Trophoblast cell (in vitro differentiated cells and primary cell): ENCODE measurements around the gene C13orf42.

ENCODE experiments used
- DNase-seq, 2 donors: peaks; one replicate each; pipeline ENCODE4 v3.0.0-alpha.2; 2016
- H2AFZ ChIP-seq: 2 replicates; pipeline ENCODE4 v1.6.1; 2013; ENCODE audit warnings: low read length, moderate library complexity, mild to moderate bottlenecking; ENCODE audit not compliant: insufficient read depth, poor library complexity
- H2AK5ac ChIP-seq: 2 replicates; pipeline ENCODE4 v1.6.1; 2013; ENCODE audit warnings: mild to moderate bottlenecking, low read length
- H2BK120ac ChIP-seq: 2 replicates; pipeline ENCODE4 v1.6.1; 2013; ENCODE audit warnings: low read length, mild to moderate bottlenecking, moderate library complexity; ENCODE audit not compliant: insufficient read depth, poor library complexity
- H2BK12ac ChIP-seq: 2 replicates; pipeline ENCODE4 v1.6.1; 2013; ENCODE audit warnings: mild to moderate bottlenecking, low read length, moderate library complexity
- H2BK5ac ChIP-seq: 2 replicates; pipeline ENCODE4 v1.6.1; 2013; ENCODE audit warnings: low read length, low read depth, moderate library complexity, mild to moderate bottlenecking; ENCODE audit not compliant: poor library complexity
- H3K14ac ChIP-seq: 2 replicates; pipeline ENCODE4 v1.6.1; 2013; ENCODE audit warnings: mild to moderate bottlenecking, low read length
- H3K18ac ChIP-seq: 2 replicates; pipeline ENCODE4 v1.6.1; 2013; ENCODE audit warnings: mild to moderate bottlenecking, low read length
- H3K23ac ChIP-seq: 2 replicates; pipeline ENCODE4 v1.6.1; 2013; ENCODE audit warnings: low read length
- H3K27ac ChIP-seq: 2 replicates; pipeline ENCODE4 v1.5.1; 2013; ENCODE audit warnings: low read depth, mild to moderate bottlenecking, inconsistent platforms, low read length, moderate library complexity
- H3K27me3 ChIP-seq: 2 replicates; pipeline ENCODE4 v1.6.1; 2013; ENCODE audit warnings: inconsistent platforms, mild to moderate bottlenecking, low read length, moderate library complexity; ENCODE audit not compliant: insufficient read depth
- H3K36me3 ChIP-seq, 2 experiments: 1 replicate in 1 of 2; 2 replicates in 1 of 2; pipeline ENCODE4 v1.6.1; 2013; ENCODE audit warnings: low read length in 2 of 2, mild to moderate bottlenecking in 2 of 2, moderate library complexity in 1 of 2; ENCODE audit not compliant: insufficient read depth in 2 of 2, control insufficient read depth in 1 of 2
- H3K4ac ChIP-seq: 2 replicates; pipeline ENCODE4 v1.6.1; 2013; ENCODE audit warnings: low read depth, mild to moderate bottlenecking, low read length, moderate library complexity
- H3K4me1 ChIP-seq, 2 experiments: 1 replicate in 1 of 2; 2 replicates in 1 of 2; pipeline ENCODE4 v1.6.1; 2013; ENCODE audit warnings: low read length in 2 of 2, mild to moderate bottlenecking in 2 of 2, moderate library complexity in 1 of 2; ENCODE audit not compliant: insufficient read depth in 2 of 2, control insufficient read depth in 1 of 2
- H3K4me2 ChIP-seq: 2 replicates; pipeline ENCODE4 v1.6.1; 2013; ENCODE audit warnings: inconsistent platforms, mild to moderate bottlenecking, low read length, moderate library complexity
- H3K4me3 ChIP-seq: 2 replicates; pipeline ENCODE4 v1.5.1; 2013; ENCODE audit warnings: mild to moderate bottlenecking, low read depth, low read length, inconsistent platforms
- H3K79me1 ChIP-seq: one replicate; pipeline ENCODE4 v1.6.1; 2013; ENCODE audit warnings: low read length
- H3K79me2 ChIP-seq: 2 replicates; pipeline ENCODE4 v1.6.1; 2013; ENCODE audit warnings: low read length, mild to moderate bottlenecking; ENCODE audit not compliant: control insufficient read depth, insufficient read depth, poor library complexity
- H3K9ac ChIP-seq: 2 replicates; pipeline ENCODE4 v1.6.1; 2013; ENCODE audit warnings: mild to moderate bottlenecking, low read length
- H3K9me3 ChIP-seq: 2 replicates; pipeline ENCODE4 v1.6.1; 2013; ENCODE audit warnings: low read depth, mild to moderate bottlenecking, control low read depth, inconsistent platforms, low read length; ENCODE audit not compliant: insufficient read depth
- H4K12ac ChIP-seq: 2 replicates; pipeline ENCODE4 v1.6.1; 2013; ENCODE audit warnings: low read depth, mild to moderate bottlenecking, low read length, moderate library complexity
- H4K8ac ChIP-seq: 2 replicates; pipeline ENCODE4 v1.6.1; 2013; ENCODE audit warnings: low read depth, mild to moderate bottlenecking, low read length, moderate library complexity
- H4K91ac ChIP-seq: one replicate; pipeline ENCODE4 v1.6.1; 2013; ENCODE audit warnings: low read depth, mild to moderate bottlenecking, low read length, moderate library complexity
- WGBS: extraction: QIAGEN DNeasy Blood & Tissue Kit; methylation state at CpG from one replicate; pipeline ENCODE4 v1.1.7; 2013; ENCODE audit warnings: missing lambda C conversion rate; ENCODE audit not compliant: insufficient read length, insufficient coverage; ENCODE audit errors: extremely low coverage; 5-methylcytosine and 5-hydroxymethylcytosine counted together

Gene C13orf42

DNA sequence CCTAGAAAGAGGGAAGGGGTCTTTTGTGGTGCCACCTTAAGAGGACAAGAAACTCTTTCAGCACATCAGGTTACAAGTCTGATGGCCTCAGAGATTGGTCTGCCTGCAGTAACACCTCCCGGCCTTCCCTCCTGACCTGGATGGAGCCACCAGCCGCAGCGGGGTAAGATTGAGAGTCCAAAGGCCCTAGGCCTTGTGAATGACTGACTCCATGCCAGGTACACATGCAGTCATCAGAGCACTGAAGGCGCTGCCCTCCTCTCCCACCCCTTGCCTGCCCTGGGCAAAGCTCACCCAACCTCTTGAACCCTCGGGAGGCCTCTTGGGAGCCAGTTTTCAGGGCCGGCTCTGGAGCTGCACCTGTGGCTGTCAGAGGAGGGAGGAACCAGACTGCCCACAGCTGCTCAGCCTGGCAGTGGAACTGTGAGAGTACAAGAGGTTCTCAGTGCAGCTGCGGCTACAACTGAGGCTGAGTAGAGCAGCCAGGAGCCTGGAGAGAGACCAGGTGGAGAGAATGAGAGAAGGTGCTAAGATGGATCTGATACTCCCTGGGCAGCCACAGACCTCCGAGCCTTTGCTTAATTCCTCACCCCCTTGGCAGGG is 23.8 kb upstream of the C13orf42 start:
- H3K9ac ChIP-seq: no peak overlapping the region
- H4K91ac ChIP-seq: no peak overlapping the region
- no peaks in the 10 kb centered on the region for H3K9me3 ChIP-seq
- no peak overlapping the region for H2BK120ac ChIP-seq
- no peak overlapping the region for H4K12ac ChIP-seq
- no peak overlapping the region for H3K27ac ChIP-seq
- H3K18ac ChIP-seq: no peak overlapping the region
- no peaks in the 10 kb centered on the region for H3K27me3 ChIP-seq
- H3K23ac ChIP-seq: no peak overlapping the region
- no peak overlapping the region for H2AK5ac ChIP-seq
- H2BK12ac ChIP-seq: no peak overlapping the region
- H3K79me1 ChIP-seq: no peaks in the 10 kb centered on the region
- H3K79me2 ChIP-seq: no peaks in the 10 kb centered on the region
- no peak overlapping the region for H3K4me2 ChIP-seq
- no peaks in the 10 kb centered on the region for H3K36me3 ChIP-seq
- no peak overlapping the region for H2AFZ ChIP-seq
- no peaks in the 10 kb centered on the region for H3K4me1 ChIP-seq
- no peak overlapping the region for H4K8ac ChIP-seq
- no peak overlapping the region for H3K14ac ChIP-seq
- no peak overlapping the region for H2BK5ac ChIP-seq
- DNase-seq: no peak
- WGBS: no CpG with 5 or more reads among the region's 8 CpGs
- no peak overlapping the region for H3K4ac ChIP-seq
- no peak overlapping the region for H3K4me3 ChIP-seq

DNA sequence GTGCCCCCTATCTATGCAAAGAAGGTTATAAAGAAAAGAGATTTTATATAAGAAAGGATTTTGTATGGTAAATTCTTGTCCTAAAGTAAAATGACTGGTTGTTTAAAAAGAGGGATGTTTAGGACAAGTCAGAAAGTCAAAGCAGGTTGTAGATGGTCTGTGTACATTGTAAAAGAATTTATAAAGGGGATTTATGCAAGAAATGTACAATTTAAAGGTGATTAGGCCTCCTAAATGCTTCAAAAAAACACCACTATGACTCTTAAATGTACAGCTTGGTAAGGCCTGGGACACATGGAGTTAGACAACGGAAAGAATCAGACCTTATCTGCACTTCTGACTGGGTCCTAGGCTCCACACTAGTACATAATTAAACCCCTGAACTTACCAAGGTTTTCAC is 19.3 kb upstream of the C13orf42 start:
- Histone ChIP-seq H2BK120ac (no peak overlapping the region), H3K4me3 (no peak overlapping the region), H3K23ac (no peak overlapping the region), H3K79me2 (no peaks in the 10 kb centered on the region), H3K9me3 (peaks cover 5% of the 10 kb centered on the region), H3K36me3 (no peaks in the 10 kb centered on the region), H4K8ac (no peak overlapping the region), H3K4me1 (no peaks in the 10 kb centered on the region), H3K14ac (no peak overlapping the region), H3K4ac (no peak overlapping the region), H2AK5ac (no peak overlapping the region), H3K18ac (no peak overlapping the region), H3K4me2 (no peak overlapping the region), H3K9ac (no peak overlapping the region), H2BK5ac (no peak overlapping the region), H3K27ac (no peak overlapping the region), H4K91ac (no peak overlapping the region), H2BK12ac (no peak overlapping the region), H3K79me1 (no peaks in the 10 kb centered on the region), H3K27me3 (no peaks in the 10 kb centered on the region), H2AFZ (no peak overlapping the region), H4K12ac (no peak overlapping the region)
- no peak for DNase-seq
- no CpG with 5 or more reads among the region's 1 CpG for WGBS

DNA sequence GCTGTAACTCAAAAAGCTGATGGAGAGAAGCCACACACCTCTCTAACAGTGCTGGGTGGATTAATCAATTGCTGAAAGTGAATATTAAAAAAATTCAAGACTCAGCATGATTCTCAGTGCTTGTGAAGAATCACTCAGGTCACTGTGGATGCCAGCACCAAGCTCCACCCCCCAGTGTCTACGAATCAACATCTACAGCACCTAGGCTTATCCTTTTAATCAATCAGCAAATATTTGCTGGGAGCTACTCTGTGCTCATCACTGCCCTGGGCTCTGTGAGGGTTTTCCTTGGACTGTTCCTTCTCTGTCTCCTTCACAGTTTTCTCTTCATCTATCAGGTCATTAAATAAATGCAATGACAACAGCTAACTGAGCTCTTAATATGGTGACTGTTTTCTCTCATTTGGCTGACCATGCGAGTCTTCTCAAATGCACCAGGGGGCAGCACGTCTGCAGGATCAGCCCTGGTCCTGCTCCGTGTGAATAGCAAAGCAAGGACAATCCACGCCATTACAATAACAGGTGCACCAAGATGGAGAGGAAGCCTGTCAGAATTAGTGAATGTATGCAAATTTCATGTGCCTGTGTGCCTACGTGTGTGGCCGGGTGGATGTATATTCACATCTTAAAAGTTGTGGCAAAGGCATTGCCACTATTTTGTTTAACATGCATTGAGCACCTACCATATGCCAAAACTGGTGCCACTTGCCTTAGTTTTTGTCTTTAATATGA is 14.6 kb upstream of the C13orf42 start:
- Histone ChIP-seq H4K91ac (no peak overlapping the region), H3K4me1 (no peaks in the 10 kb centered on the region), H3K18ac (no peak overlapping the region), H3K4me2 (no peak overlapping the region), H3K4me3 (no peak overlapping the region), H2BK120ac (no peak overlapping the region), H3K36me3 (no peaks in the 10 kb centered on the region), H3K4ac (no peak overlapping the region), H3K79me1 (no peaks in the 10 kb centered on the region), H3K14ac (no peak overlapping the region), H3K9ac (no peak overlapping the region), H4K12ac (no peak overlapping the region), H3K23ac (no peak overlapping the region), H3K27ac (no peak overlapping the region), H3K9me3 (peaks cover 5% of the 10 kb centered on the region), H2AFZ (no peak overlapping the region), H2BK5ac (no peak overlapping the region), H3K27me3 (no peaks in the 10 kb centered on the region), H4K8ac (no peak overlapping the region), H2AK5ac (no peak overlapping the region), H3K79me2 (no peaks in the 10 kb centered on the region), H2BK12ac (no peak overlapping the region)
- WGBS: no CpG with 5 or more reads among the region's 7 CpGs
- DNase-seq: peak; percentile 48 to 81

DNA sequence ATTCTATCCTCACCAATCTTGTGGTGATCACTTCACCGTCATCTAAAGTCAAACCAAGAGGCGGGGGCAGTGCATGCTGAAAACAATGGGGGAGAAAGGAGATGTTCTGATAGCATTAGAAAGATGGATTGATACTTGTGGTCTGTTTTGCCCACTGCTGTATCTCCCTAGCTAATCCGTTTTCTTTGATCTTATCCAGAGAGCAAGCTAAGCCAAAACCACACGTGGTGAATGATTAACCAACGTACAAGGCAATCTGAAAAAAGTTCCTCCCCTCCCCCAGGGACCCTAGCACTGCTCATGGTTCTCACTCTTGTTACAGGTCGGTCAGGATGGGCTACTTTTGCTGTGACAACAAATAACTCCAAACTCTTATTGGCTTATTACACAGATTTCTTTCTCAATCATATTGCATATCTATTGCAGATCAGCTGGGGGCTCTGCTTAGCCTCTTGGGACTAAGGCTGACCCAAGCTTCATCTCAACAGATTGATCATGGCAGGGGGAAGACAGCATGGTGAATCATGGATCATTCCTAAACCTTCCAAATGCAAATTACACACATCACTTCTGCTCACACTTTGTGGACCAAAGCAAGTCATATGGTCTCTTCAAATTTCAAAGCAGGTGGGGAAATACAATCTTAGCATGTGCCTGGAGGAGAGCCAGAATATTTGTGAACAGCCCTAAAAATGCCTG is 11.9 kb upstream of the C13orf42 start:
- DNase-seq: no peak
- Histone ChIP-seq H3K27ac (no peak overlapping the region), H3K4ac (no peak overlapping the region), H3K36me3 (no peaks in the 10 kb centered on the region), H3K18ac (no peak overlapping the region), H3K4me2 (no peak overlapping the region), H3K9me3 (peaks cover 3% of the 10 kb centered on the region), H2AFZ (no peak overlapping the region), H2BK120ac (no peak overlapping the region), H2AK5ac (no peak overlapping the region), H3K79me1 (no peaks in the 10 kb centered on the region), H2BK5ac (no peak overlapping the region), H3K4me3 (no peak overlapping the region), H4K91ac (no peak overlapping the region), H3K27me3 (no peaks in the 10 kb centered on the region), H4K8ac (no peak overlapping the region), H2BK12ac (no peak overlapping the region), H4K12ac (no peak overlapping the region), H3K23ac (no peak overlapping the region), H3K79me2 (no peaks in the 10 kb centered on the region), H3K14ac (no peak overlapping the region), H3K9ac (no peak overlapping the region), H3K4me1 (no peaks in the 10 kb centered on the region)
- no CpG with 5 or more reads among the region's 6 CpGs for WGBS
